K562 (cell line): ENCODE results near the gene PSMC2. TPM values are rescaled to one million over a fixed set of nuclear protein-coding genes. Genes with fewer than 3 reads are reported as not detected.

Experiments used
- ATAC-seq: fragments of 200-7000 bp; cut with Tn5 transposase; 3 replicates; pipeline ENCODE4 v1.9.1; 2020; ENCODE audit warnings: moderate library complexity
- BruUV-seq: library from RNA; stranded (reverse); fragments of 400-500 nt; replicated peaks from 2 replicates; lab custom pipeline; 2021; lab: Mats Ljungman, UMichigan
- CTCF ChIA-PET: fragments of 300-600 bp; formaldehyde crosslinking; extraction: SDS; loops from one replicate; lab custom pipeline; 2021; ENCODE audit warnings: low intra/inter-chr PET ratio; lab: Yijun Ruan, JAX
- POLR2A ChIA-PET: fragments of 300-600, 350-650 bp; sonication (Branson Sonifier 250); formaldehyde crosslinking; extraction: SDS; loops from one replicate; lab custom pipeline; 2021; ENCODE audit warnings: antibody characterized with exemption, inconsistent platforms; lab: Yijun Ruan, JAX
- DNase-seq, 4 experiments: peaks; one replicate each; pipeline versions ENCODE4 v3.0.0 to v3.0.0-alpha.2; 2011 to 2018; ENCODE audit warnings: low spot score in 3 of 4, mixed read lengths in 3 of 4; ENCODE audit errors: extremely low read depth in 1 of 4
- FAIRE-seq: peaks from 2 replicates; lab custom pipeline; 2011; peaks lifted over from hg19 to GRCh38; lab: Jason Lieb, UNC
- H2AFZ ChIP-seq: 2 replicates; pipeline ENCODE4 v1.6.0; 2011; ENCODE audit warnings: low read depth, low read length, control low read depth, inconsistent platforms
- H3K27ac ChIP-seq: fragments of 200-600 bp; 3 replicates; pipeline ENCODE4 v1.8.0; 2011; ENCODE audit warnings: low read depth, mild to moderate bottlenecking, control low read depth, inconsistent platforms, low read length, moderate library complexity, mixed read lengths; ENCODE audit errors: extremely low read depth
- H3K27me3 ChIP-seq, 2 experiments: fragments of 300-600 bp in 1 of 2; 2 replicates in 1 of 2; 3 replicates in 1 of 2; pipeline versions ENCODE4 v1.6.0 to v1.8.0; 2011; ENCODE audit warnings: inconsistent platforms in 2 of 2, low read length in 2 of 2, mild to moderate bottlenecking in 1 of 2, mixed read lengths in 1 of 2, moderate library complexity in 1 of 2; ENCODE audit not compliant: control insufficient read depth in 2 of 2, insufficient read depth in 2 of 2
- H3K36me3 ChIP-seq: fragments of 300-600 bp; 3 replicates; pipeline ENCODE4 v1.8.0; 2011; ENCODE audit warnings: mild to moderate bottlenecking, low read length, inconsistent platforms; ENCODE audit not compliant: control insufficient read depth, insufficient read depth
- H3K4me1 ChIP-seq, 2 experiments: fragments of 200-600 bp in 1 of 2; replicated peaks in 1 of 2; 2 replicates in 1 of 2; 3 replicates in 1 of 2; pipeline versions ENCODE4 v1.5.1 to v1.8.0; 2011; ENCODE audit warnings: inconsistent platforms in 2 of 2, low read length in 2 of 2, mild to moderate bottlenecking in 1 of 2, mixed read lengths in 1 of 2, moderate library complexity in 1 of 2; ENCODE audit not compliant: control insufficient read depth in 2 of 2, insufficient read depth in 2 of 2
- H3K4me2 ChIP-seq: 2 replicates; pipeline ENCODE4 v1.6.1; 2011; ENCODE audit warnings: low read length, control low read depth, inconsistent platforms, mixed read lengths; ENCODE audit not compliant: insufficient read depth
- H3K4me3 ChIP-seq: fragments of 200-600 bp; sonication (generic), shearing (Covaris generic); 2 replicates; pipeline ENCODE4 v1.5.1; 2016; ENCODE audit warnings: control low read depth, inconsistent platforms
- H3K79me2 ChIP-seq: fragments of 200-600 bp; 3 replicates; pipeline ENCODE4 v1.8.0; 2011; ENCODE audit warnings: low read length, inconsistent platforms; ENCODE audit not compliant: control insufficient read depth, insufficient read depth
- H3K9ac ChIP-seq, 2 experiments: 2 replicates each; pipeline versions ENCODE4 v1.6.0 to v1.6.1; 2011; ENCODE audit warnings: low read depth in 2 of 2, low read length in 2 of 2, control low read depth in 1 of 2, inconsistent platforms in 1 of 2, mild to moderate bottlenecking in 1 of 2, mixed read lengths in 1 of 2; ENCODE audit not compliant: insufficient read depth in 1 of 2
- H3K9me1 ChIP-seq: one replicate; pipeline ENCODE4 v1.6.0; 2011; ENCODE audit warnings: inconsistent platforms, mild to moderate bottlenecking, low read length, moderate library complexity; ENCODE audit not compliant: control insufficient read depth, insufficient read depth
- H3K9me3 ChIP-seq: replicated peaks from 2 replicates; pipeline ENCODE4 v1.5.1; 2011; ENCODE audit warnings: low read depth, low read length, inconsistent platforms; ENCODE audit not compliant: control insufficient read depth, insufficient read depth
- H4K20me1 ChIP-seq: replicated peaks from 2 replicates; pipeline ENCODE4 v1.6.1; 2011; ENCODE audit warnings: low read length, inconsistent platforms, mixed read lengths; ENCODE audit not compliant: control insufficient read depth, insufficient read depth
- BCL6 ChIP-seq: fragments of 250-450 bp; sonication (Bioruptor Pico); IDR thresholded peaks from 2 replicates; pipeline ENCODE4 v1.4.0; 2020
- CCNT2 ChIP-seq: IDR thresholded peaks from 2 replicates; pipeline ENCODE4 v1.6.1; 2011; ENCODE audit warnings: borderline replicate concordance, low read depth, mild to moderate bottlenecking, moderate library complexity, mixed read lengths, low read length; ENCODE audit not compliant: insufficient read length; ENCODE audit errors: extremely low read depth
- CEBPZ ChIP-seq: fragments of 150-350 bp; IDR thresholded peaks from 2 replicates; pipeline ENCODE4 v1.6.1; 2014; ENCODE audit warnings: low read depth, mild to moderate bottlenecking, low read length, borderline replicate concordance
- EP400 ChIP-seq: fragments of 450-650 bp; IDR thresholded peaks from 2 replicates; pipeline ENCODE4 v1.6.1; 2017; ENCODE audit warnings: antibody characterized with exemption, mild to moderate bottlenecking, moderate library complexity
- EWSR1 ChIP-seq: fragments of 450-650 bp; IDR thresholded peaks from 2 replicates; pipeline ENCODE4 v1.6.1; 2018; ENCODE audit warnings: borderline replicate concordance, mild to moderate bottlenecking, low read depth, moderate library complexity; ENCODE audit not compliant: partially characterized antibody
- HDAC1 ChIP-seq, 2 experiments: fragments of 450-650 bp; IDR thresholded peaks; 2 replicates each; pipeline ENCODE4 v1.6.1; 2016 to 2017; ENCODE audit warnings: inconsistent platforms in 1 of 2, mild to moderate bottlenecking in 1 of 2, moderate library complexity in 1 of 2
- HNRNPL ChIP-seq: fragments of 200-400 bp; formaldehyde crosslinking; IDR thresholded peaks from 2 replicates; pipeline ENCODE4 v1.6.1; 2017; ENCODE audit warnings: low read depth, mild to moderate bottlenecking, low read length
- HOXB6 ChIP-seq: fragments of 250-450 bp; sonication (Bioruptor Pico); IDR thresholded peaks from 2 replicates; pipeline ENCODE4 v1.5.1; 2022; ENCODE audit warnings: mild to moderate bottlenecking, borderline replicate concordance
- NFXL1 ChIP-seq: fragments of 450-650 bp; formaldehyde crosslinking; IDR thresholded peaks from 2 replicates; pipeline ENCODE4 v1.4.0; 2021; ENCODE audit warnings: mild to moderate bottlenecking
- RBFOX2 ChIP-seq: fragments of 200-400 bp; formaldehyde crosslinking; IDR thresholded peaks from 2 replicates; pipeline ENCODE4 v1.6.1; 2017; ENCODE audit warnings: low read depth, mild to moderate bottlenecking, low read length, moderate library complexity
- RBM22 ChIP-seq: fragments of 200-400 bp; formaldehyde crosslinking; IDR thresholded peaks from 2 replicates; pipeline ENCODE4 v1.6.1; 2018; ENCODE audit warnings: low read length, low read depth; ENCODE audit not compliant: poor library complexity, severe bottlenecking
- RBM25 ChIP-seq: fragments of 200-400 bp; formaldehyde crosslinking; IDR thresholded peaks from 2 replicates; pipeline ENCODE4 v1.6.1; 2018; ENCODE audit warnings: low read length, low read depth, moderate library complexity; ENCODE audit not compliant: severe bottlenecking
- SMAD3 ChIP-seq: fragments of 450-650 bp; formaldehyde crosslinking; conservative IDR thresholded peaks from 2 replicates; pipeline ENCODE4 v1.4.0; 2020; ENCODE audit warnings: mild to moderate bottlenecking
- SREBF2 ChIP-seq: sonication (generic); formaldehyde crosslinking; IDR thresholded peaks from 2 replicates; pipeline ENCODE4 v1.4.0; 2020; ENCODE audit warnings: mild to moderate bottlenecking, missing genetic modification reagents
- TARDBP ChIP-seq: fragments of 450-650 bp; IDR thresholded peaks from 2 replicates; pipeline ENCODE4 v1.6.1; 2016
- TBP ChIP-seq: optimal IDR thresholded peaks from 2 replicates; pipeline ENCODE3; 2011; ENCODE audit warnings: low read depth, low read length, improper control_type of control experiment
- TEAD4 ChIP-seq, 2 experiments: sonication (generic) in 1 of 2; formaldehyde crosslinking in 1 of 2; IDR thresholded peaks; 2 replicates each; pipeline versions ENCODE4 v1.6.1 to v1.8.0; 2012 to 2022; ENCODE audit warnings: borderline replicate concordance in 1 of 2, inconsistent platforms in 1 of 2, low read length in 1 of 2, mild to moderate bottlenecking in 1 of 2, missing genetic modification reagents in 1 of 2
- ZNF239 ChIP-seq: fragments of 250-450 bp; sonication (Bioruptor Pico); IDR thresholded peaks from 2 replicates; pipeline ENCODE4 v1.4.0; 2020; ENCODE audit warnings: mild to moderate bottlenecking
- WGBS: fragments of 100-300 bp; shearing (Covaris generic); methylation state at CpG from one replicate; pipeline ENCODE4 v1.1.6; 2016; ENCODE audit warnings: low coverage, mixed read lengths; ENCODE audit not compliant: insufficient coverage; ENCODE audit errors: missing lambda C conversion rate; 5-methylcytosine and 5-hydroxymethylcytosine counted together
- in situ Hi-C: fragments of 300-500 bp; cut with MboI; formaldehyde crosslinking; loops from 4 replicates; pipeline ENCODE4 v1.15.0; 2018; ENCODE audit warnings: inconsistent platforms, mixed read lengths
- intact Hi-C: fragments of 100-400 bp; cut with micrococcal nuclease; formaldehyde crosslinking; loops from 2 replicates; pipeline ENCODE4 v1.14.2; 2022
- polyA plus RNA-seq, 8 experiments: library from polyadenylated mRNA; depleted of rRNA in 4 of 8; stranded (reverse) in 5 of 8; unstranded in 3 of 8; fragments of >200 nt; fragmentation: Nextera tagmentation in 2 of 8; fragmentation: Illumina TruSeq in 1 of 8; extraction: Ambion mirVana in 2 of 8; extraction: Trizol in 1 of 8; gene quantifications; 2 replicates each; pipeline versions ENCODE4 v1.2.1 to v1.2.3, GENCODE V29; 2011 to 2014; ENCODE audit warnings: inconsistent platforms in 1 of 8, missing spikeins in 1 of 8
- total RNA-seq, 7 experiments: library from RNA; depleted of rRNA in 6 of 7; stranded (reverse); fragments of >200 nt in 6 of 7; fragmentation: Illumina TruSeq in 2 of 7; extraction: Trizol in 2 of 7; gene quantifications; 2 replicates each; pipeline versions ENCODE4 v1.2.1 to v1.2.3, GENCODE V29; 2011 to 2021; ENCODE audit warnings: low replicate concordance in 1 of 7

PSMC2 gene
- total and polyA plus RNA-seq, 9 of the 15 experiments (the other 6 are each of a cell fraction or from before 2014, with no cell fraction given): 316 to 1,105 (median 511) TPM

DNA sequence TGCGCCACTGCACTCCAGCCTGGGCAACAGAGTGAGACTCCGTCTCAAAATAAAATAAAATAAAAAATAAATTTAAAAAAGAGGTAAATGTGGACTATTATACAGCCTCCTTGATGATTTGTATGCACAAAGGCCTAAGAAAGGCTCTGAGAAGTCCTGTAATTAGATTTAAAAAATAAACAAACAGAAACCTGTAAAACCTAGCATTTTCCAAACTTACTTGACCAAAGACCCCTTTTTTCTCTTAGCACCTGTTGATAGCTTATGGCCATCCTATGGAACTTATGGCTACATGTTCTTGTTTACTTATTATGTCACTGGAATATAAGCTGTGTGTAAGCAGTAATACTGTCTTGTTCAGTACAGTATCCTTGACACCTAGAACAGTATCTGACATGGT lies 8.6 kb upstream of the PSMC2 start:
- TF ChIP-seq SREBF2 (CRISPR knock-in tag) (no peak), BCL6 (CRISPR knock-in tag) (no peak), EWSR1 (no peak), RBFOX2 (0 out of 2 replicates have a peak, but pooled peaks have one; percentile 23), EP400 (no peak), ZNF239 (CRISPR knock-in tag) (peak; percentile 89), CEBPZ (no peak), TEAD4 (IDR thresholded peaks at IDR 0.05; ENCODE audit: low read length) (no peak), TEAD4 (CRISPR knock-in tag; IDR thresholded peaks at IDR 0.05; ENCODE audit: borderline replicate concordance) (no peak), CCNT2 (no peak), TARDBP (no peak), RBM25 (peak; percentile 71), HDAC1 (IDR thresholded peaks at IDR 0.05) (no peak), NFXL1 (CRISPR knock-in tag) (no peak), RBM22 (no peak), TBP (no peak), HOXB6 (CRISPR knock-in tag) (no peak), HNRNPL (no peak), SMAD3 (CRISPR knock-in tag) (no peak)
- in situ Hi-C loops (no loop called here), intact Hi-C loops (no loop called here)
- no TSS peak for BruUV-seq
- Histone ChIP-seq H3K79me2 (peaks cover 74% of the 10 kb centered on the region), H3K4me3 (no peak overlapping the region), H4K20me1 (no peaks in the 10 kb centered on the region), H3K9ac (no peak overlapping the region), H3K9me3 (no peaks in the 10 kb centered on the region), H3K27ac (no peak overlapping the region), H3K4me1 (peaks cover 3 to 5% of the 10 kb centered on the region in 2 experiments; a peak in 3 of 5 replicates), H3K4me2 (no peak overlapping the region), H3K27me3 (no peaks in the 10 kb centered on the region), H2AFZ (no peak overlapping the region), H3K9me1 (no peaks in the 10 kb centered on the region), H3K36me3 (peaks cover 77% of the 10 kb centered on the region)
- WGBS: 100% methylated on average over 2 of the region's 2 CpGs
- ChIA-PET CTCF (no interaction called here), POLR2A (interaction anchor here (0.7 to 1.4 kb wide), 3 partner anchors 12 to 21 kb away, joined by 3 to 5 read pairs (median 3); no protein-coding TSS in a partner anchor)
- no peak for FAIRE-seq
- DNase-seq: no peak
- no peak for ATAC-seq
